Measurements from ENCODE around the gene MRLN. TPM values are rescaled to one million over a fixed set of nuclear protein-coding genes. Genes with fewer than 3 reads are reported as not detected.
"Not testable (repeated sequence)": the region's sequence is repeated elsewhere in the genome, so short reads cannot be mapped to it uniquely, and the experiment has no call there.

Gene MRLN
- total RNA-seq, 6 donors from 2014 or later = 0.91 TPM; not detected in 5

- ATAC-seq (ENCODE audit: low FRiP score in 2 of 2) (peak in 1 of 2 donors; percentile 28), DNase-seq (no peak)
- no peaks in the 10 kb centered on the region for H3K27me3 ChIP-seq
- H3K36me3 ChIP-seq = no peaks in the 10 kb centered on the region
- 72 to 84% methylated on average over 12 of the region's 12 CpGs for WGBS, 2 donors
- no peaks in the 10 kb centered on the region for H3K9me3 ChIP-seq
- H3K4me3 ChIP-seq = no peak overlapping the region
- TF ChIP-seq EP300 (IDR thresholded peaks at IDR 0.05) (no peak), POLR2AphosphoS5 (IDR thresholded peaks at IDR 0.05) (no peak), CTCF (IDR thresholded peaks at IDR 0.05) (no peak), POLR2A (IDR thresholded peaks at IDR 0.05) (no peak)
- no peaks in the 10 kb centered on the region for H3K4me1 ChIP-seq
- H3K27ac ChIP-seq = no peak overlapping the region
Observed at GRCh38 chr10:59750155-59750945, 2.9 kb downstream of the MRLN start.

GRCh38 chr10:59748834-59749233 lies 4.4 kb downstream of the MRLN start:
- no peak for ATAC-seq (ENCODE audit: low FRiP score in 2 of 2)
- Histone ChIP-seq H3K4me3 (no peak overlapping the region), H3K36me3 (no peaks in the 10 kb centered on the region), H3K27me3 (no peaks in the 10 kb centered on the region), H3K4me1 (no peaks in the 10 kb centered on the region), H3K27ac (no peak overlapping the region), H3K9me3 (peaks cover 0 to 3% (median 0%) of the 10 kb centered on the region in 4 donors)
- no peak for DNase-seq
- WGBS, 2 donors = 46 to 53% methylated on average over 1 of the region's 1 CpG
- TF ChIP-seq EP300 (IDR thresholded peaks at IDR 0.05) = no peak
- no peak for TF ChIP-seq POLR2A (IDR thresholded peaks at IDR 0.05)
- TF ChIP-seq CTCF (IDR thresholded peaks at IDR 0.05) = no peak
- no peak for TF ChIP-seq POLR2AphosphoS5 (IDR thresholded peaks at IDR 0.05)

- H3K4me3 ChIP-seq = no peak overlapping the region
- WGBS, 2 donors = 70 to 71% methylated on average over 2 of the region's 2 CpGs
- H3K4me1 ChIP-seq = no peaks in the 10 kb centered on the region
- H3K36me3 ChIP-seq = no peaks in the 10 kb centered on the region
- no peak for TF ChIP-seq EP300 (IDR thresholded peaks at IDR 0.05)
- no peak for TF ChIP-seq POLR2A (IDR thresholded peaks at IDR 0.05)
- no peak for TF ChIP-seq POLR2AphosphoS5 (IDR thresholded peaks at IDR 0.05)
- no peak for TF ChIP-seq CTCF (IDR thresholded peaks at IDR 0.05)
- ATAC-seq (ENCODE audit: low FRiP score in 2 of 2) (no peak), DNase-seq (no peak)
- H3K27ac ChIP-seq = no peak overlapping the region
- peaks cover 0 to 6% (median 0%) of the 10 kb centered on the region in 4 donors for H3K9me3 ChIP-seq
- no peaks in the 10 kb centered on the region for H3K27me3 ChIP-seq
Observed at GRCh38 chr10:59745163-59745650, 8.0 kb downstream of the MRLN start.

GRCh38 chr10:59744762-59745161 lies 8.5 kb downstream of the MRLN start:
- ATAC-seq (ENCODE audit: low FRiP score in 2 of 2); DNase-seq; H3K27me3 ChIP-seq; H3K4me1 ChIP-seq; H3K27ac ChIP-seq; H3K9me3 ChIP-seq; H3K36me3 ChIP-seq; H3K4me3 ChIP-seq: not testable (repeated sequence)
- WGBS, 2 donors = 45 to 57% methylated on average over 6 of the region's 6 CpGs

- H3K9me3 ChIP-seq; ATAC-seq (ENCODE audit: low FRiP score in 2 of 2); H3K4me3 ChIP-seq; H3K27ac ChIP-seq; H3K4me1 ChIP-seq; H3K27me3 ChIP-seq; H3K36me3 ChIP-seq: not testable (repeated sequence)
- DNase-seq = peak in 1 of 2 donors; percentile 69
- 95 to 100% methylated on average over 4 to 22 of the region's 32 CpGs for WGBS, 2 donors
Observed at GRCh38 chr10:59744156-59744555, 9.1 kb downstream of the MRLN start.

GRCh38 chr10:59741583-59741982 lies 11.7 kb downstream of the MRLN start:
- Histone ChIP-seq H3K4me1 (no peaks in the 10 kb centered on the region), H3K9me3 (peaks cover 0 to 6% (median 0%) of the 10 kb centered on the region in 4 donors), H3K27ac (no peak overlapping the region), H3K36me3 (no peaks in the 10 kb centered on the region), H3K27me3 (no peaks in the 10 kb centered on the region), H3K4me3 (no peak overlapping the region)
- no peak for ATAC-seq (ENCODE audit: low FRiP score in 2 of 2)
- DNase-seq = no peak
- no peak for TF ChIP-seq CTCF (IDR thresholded peaks at IDR 0.05)
- WGBS, 2 donors = 88 to 92% methylated on average over 5 of the region's 5 CpGs
